H7 (cell line): ENCODE data around the gene TUSC1. TPM values are rescaled to one million over a fixed set of nuclear protein-coding genes. Genes with fewer than 3 reads are reported as not detected.
"Not testable (repeated sequence)": the region's sequence is repeated elsewhere in the genome, so short reads cannot be mapped to it uniquely, and the experiment has no call there.

Experiments used
- DNase-seq: peaks from one replicate; pipeline ENCODE4 v3.0.0; 2012
- H3K27me3 ChIP-seq: 2 replicates; pipeline ENCODE4 v1.6.0; 2011; ENCODE audit warnings: mild to moderate bottlenecking, low read length; ENCODE audit not compliant: control insufficient read depth, insufficient read depth
- H3K36me3 ChIP-seq: replicated peaks from 2 replicates; pipeline ENCODE4 v1.5.1; 2011; ENCODE audit warnings: low read length; ENCODE audit not compliant: control insufficient read depth, insufficient read depth
- H3K4me3 ChIP-seq: 2 replicates; pipeline ENCODE4 v1.5.1; 2011; ENCODE audit warnings: low read depth, mild to moderate bottlenecking, control low read depth, low read length, moderate library complexity; ENCODE audit not compliant: insufficient read depth
- total RNA-seq: library from RNA; depleted of rRNA; stranded (reverse); fragments of >200 nt; shearing (Covaris generic); gene quantifications from 2 replicates; pipeline ENCODE4 v1.2.3, GENCODE V29; 2014; rRNA removed

Gene TUSC1
- total RNA-seq: not detected in 2 replicates

DNA sequence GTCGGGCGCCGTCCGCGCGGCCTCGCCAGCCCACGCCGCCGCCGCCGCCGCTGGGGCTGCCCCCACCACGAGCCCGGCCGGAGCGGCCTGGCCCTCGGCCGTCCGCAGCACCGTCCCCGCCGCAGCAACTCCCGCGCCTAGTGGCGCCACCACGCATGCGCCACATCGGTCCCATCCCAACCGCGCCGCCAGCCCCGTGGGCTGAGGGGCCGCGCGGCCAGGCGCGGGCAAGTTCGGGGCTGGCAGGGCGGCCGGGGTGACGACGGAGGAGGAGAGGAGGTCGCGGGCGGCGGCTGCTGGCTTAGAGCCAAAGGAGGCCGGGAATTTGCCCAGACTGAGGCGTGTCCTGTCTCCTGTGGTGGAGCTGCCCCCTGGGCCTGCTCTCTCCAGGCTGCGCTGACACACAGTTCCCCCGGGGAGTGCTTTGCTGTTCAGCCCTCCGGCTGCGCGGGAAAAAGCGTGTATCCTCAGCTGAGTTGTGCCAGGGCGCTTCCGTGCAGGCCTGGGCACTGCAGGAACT is at the start of gene TUSC1:
Gene TUSC1 (minus strand): TSS at position 298 of the 520 bp plus-strand sequence. CDS start 132 bp downstream, at position 166.
- no peaks in the 10 kb centered on the region for H3K36me3 ChIP-seq
- peak within 1 kb of the TSS; percentile 52; the same call in 1 of the 2 replicates for H3K4me3 ChIP-seq
- DNase-seq: peak; percentile 20
- H3K27me3 ChIP-seq: no peaks in the 10 kb centered on the region

DNA sequence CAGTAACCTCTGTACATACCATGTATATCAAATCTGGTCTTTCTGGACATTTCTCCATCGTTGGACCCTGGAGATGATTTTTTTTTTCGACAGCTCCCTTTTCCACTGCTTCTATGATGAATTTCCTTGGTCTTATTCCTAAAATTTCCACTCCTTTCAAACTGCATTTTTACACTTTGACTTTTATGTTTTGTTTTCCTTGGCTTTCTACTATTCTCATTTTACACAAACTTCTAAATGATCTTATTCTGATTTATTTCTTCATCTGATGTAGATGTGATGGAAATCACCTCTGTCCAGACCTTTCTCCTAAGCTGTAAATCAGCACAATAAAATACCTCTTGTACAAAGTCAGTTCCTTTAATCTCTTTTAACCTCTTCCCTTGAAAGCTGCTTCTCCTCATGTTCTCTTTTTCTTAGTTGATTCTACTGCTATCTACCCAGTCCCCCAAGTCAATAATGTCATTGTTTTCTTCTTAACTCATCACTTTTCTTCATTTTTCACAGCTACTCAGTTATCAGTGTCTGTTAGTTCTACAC is 48.7 kb upstream of the TUSC1 start:
- no peak overlapping the region for H3K4me3 ChIP-seq
- H3K36me3 ChIP-seq: no peaks in the 10 kb centered on the region
- H3K27me3 ChIP-seq: no peaks in the 10 kb centered on the region
- DNase-seq: no peak

- no peak for DNase-seq
- no peaks in the 10 kb centered on the region for H3K36me3 ChIP-seq
- H3K4me3 ChIP-seq: no peak overlapping the region
- H3K27me3 ChIP-seq: no peaks in the 10 kb centered on the region
These were observed 46.2 kb upstream of the TUSC1 start for GRCh38 chr9:25724424-25724823.

GRCh38 chr9:25716220-25716872 is 38.1 kb upstream of the TUSC1 start:
- peak; percentile 59 for DNase-seq
- no peak overlapping the region for H3K4me3 ChIP-seq
- no peaks in the 10 kb centered on the region for H3K36me3 ChIP-seq
- H3K27me3 ChIP-seq: no peaks in the 10 kb centered on the region

GRCh38 chr9:25709941-25710340 is 31.7 kb upstream of the TUSC1 start:
- Histone ChIP-seq H3K4me3 (no peak overlapping the region), H3K36me3 (no peaks in the 10 kb centered on the region), H3K27me3 (no peaks in the 10 kb centered on the region)
- DNase-seq: no peak

- DNase-seq: no peak
- Histone ChIP-seq H3K4me3 (no peak overlapping the region), H3K27me3 (no peaks in the 10 kb centered on the region), H3K36me3 (no peaks in the 10 kb centered on the region)
These were observed 26.6 kb upstream of the TUSC1 start for GRCh38 chr9:25704800-25705199.

DNA sequence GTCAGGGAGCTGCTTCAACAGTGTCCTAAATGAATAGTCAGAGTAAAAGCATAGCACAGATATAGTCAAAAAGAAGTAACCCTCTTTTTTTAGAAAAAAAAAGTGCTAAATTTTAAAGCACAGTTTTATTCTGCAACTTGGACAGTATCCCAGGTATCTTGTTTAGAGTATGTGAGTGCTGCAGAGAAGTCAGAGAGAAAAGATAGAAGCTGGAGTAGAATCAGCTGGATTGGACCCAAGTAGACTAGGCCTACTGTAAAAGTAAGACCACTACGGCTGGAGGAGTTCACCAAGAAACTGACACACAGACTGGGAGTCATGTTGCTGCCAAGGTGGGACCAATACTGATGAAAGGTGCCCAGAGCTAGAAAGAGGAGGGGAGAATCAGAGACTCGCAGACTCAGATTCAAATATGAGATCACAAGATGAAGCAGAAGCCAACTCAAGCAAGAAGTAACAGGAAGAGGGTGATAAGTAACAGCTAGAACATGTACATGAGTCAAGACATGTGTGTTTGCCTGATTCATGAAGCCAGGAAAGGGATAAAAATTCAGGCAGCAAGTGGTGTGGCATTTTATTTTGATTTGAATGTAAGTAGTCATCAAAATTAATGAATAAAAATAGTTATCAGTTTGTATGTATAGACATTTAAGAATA is 25.6 kb upstream of the TUSC1 start:
- Histone ChIP-seq H3K36me3 (no peaks in the 10 kb centered on the region), H3K27me3 (no peaks in the 10 kb centered on the region), H3K4me3 (no peak overlapping the region)
- no peak for DNase-seq

GRCh38 chr9:25702536-25702935 is 24.3 kb upstream of the TUSC1 start:
- H3K27me3 ChIP-seq: no peaks in the 10 kb centered on the region
- no peak for DNase-seq
- H3K36me3 ChIP-seq: no peaks in the 10 kb centered on the region
- H3K4me3 ChIP-seq: no peak overlapping the region

DNA sequence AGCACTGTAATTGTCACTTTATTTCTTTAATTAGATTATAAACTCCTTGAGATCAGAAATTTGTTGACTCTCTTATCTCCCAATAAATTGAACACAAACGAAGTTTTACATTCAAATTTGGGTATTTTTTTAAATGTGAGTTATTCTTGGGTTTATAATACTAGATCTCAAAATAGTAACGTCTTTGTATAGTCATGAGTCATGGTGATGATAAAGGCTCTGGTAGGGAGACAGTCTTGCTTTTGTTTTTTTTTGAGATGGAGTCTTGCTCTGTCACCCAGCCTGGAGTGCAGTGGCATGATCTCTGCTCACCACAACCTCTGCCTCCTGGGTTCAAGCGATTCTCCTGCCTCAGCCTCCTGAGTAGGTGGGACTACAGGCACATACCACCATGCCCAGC is 22.7 kb upstream of the TUSC1 start:
- H3K36me3 ChIP-seq, H3K4me3 ChIP-seq, DNase-seq, H3K27me3 ChIP-seq: not testable (repeated sequence)

DNA sequence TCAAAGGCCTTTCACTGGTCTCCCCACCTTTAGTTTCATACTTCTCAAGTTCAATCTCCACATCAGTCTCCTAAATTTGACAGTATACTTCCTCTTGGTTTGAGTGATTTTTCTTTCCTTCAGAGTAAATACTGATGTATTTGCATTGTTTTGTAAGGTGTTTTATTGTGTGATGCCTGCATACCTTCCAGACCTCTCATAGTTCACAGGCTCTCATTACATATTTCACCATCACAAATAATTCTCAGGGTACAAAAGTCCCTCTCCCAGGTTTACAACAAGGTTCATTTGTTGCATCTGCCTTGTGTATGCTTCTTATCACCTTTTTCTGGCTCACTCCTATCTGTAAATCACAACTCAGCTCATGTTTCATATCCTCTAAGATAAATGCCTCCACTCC is 22.2 kb upstream of the TUSC1 start:
- Histone ChIP-seq H3K36me3 (no peaks in the 10 kb centered on the region), H3K4me3 (no peak overlapping the region), H3K27me3 (no peaks in the 10 kb centered on the region)
- DNase-seq: no peak

DNA sequence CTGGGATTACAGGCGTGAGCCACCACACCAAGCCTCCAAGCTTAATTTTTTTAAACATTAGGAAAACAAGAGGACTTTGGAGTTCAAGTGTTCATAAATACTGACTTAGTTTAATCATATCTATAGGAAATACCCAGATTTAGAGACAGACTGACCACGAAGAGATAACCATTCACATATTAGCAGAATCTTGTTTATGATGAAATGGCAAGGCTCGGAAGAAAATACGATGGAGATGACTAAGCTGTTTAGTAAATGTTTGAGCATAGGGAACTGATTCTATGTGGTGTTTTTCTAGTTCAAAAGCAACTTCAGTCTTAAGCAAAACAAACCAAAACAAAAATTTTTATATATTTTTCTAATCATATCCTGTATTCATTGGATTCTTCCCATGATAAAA is 13.5 kb upstream of the TUSC1 start:
- no peaks in the 10 kb centered on the region for H3K27me3 ChIP-seq
- H3K36me3 ChIP-seq: no peaks in the 10 kb centered on the region
- no peak for DNase-seq
- no peak overlapping the region for H3K4me3 ChIP-seq

GRCh38 chr9:25684321-25684720 is 6.1 kb upstream of the TUSC1 start:
- Histone ChIP-seq H3K4me3 (no peak overlapping the region), H3K27me3 (no peaks in the 10 kb centered on the region), H3K36me3 (no peaks in the 10 kb centered on the region)
- DNase-seq: no peak

GRCh38 chr9:25681266-25681665 is 3.0 kb upstream of the TUSC1 start:
- H3K27me3 ChIP-seq: no peaks in the 10 kb centered on the region
- no peaks in the 10 kb centered on the region for H3K36me3 ChIP-seq
- DNase-seq: no peak
- no peak overlapping the region for H3K4me3 ChIP-seq

- H3K27me3 ChIP-seq: no peaks in the 10 kb centered on the region
- DNase-seq: no peak
- H3K4me3 ChIP-seq: no peak overlapping the region
- no peaks in the 10 kb centered on the region for H3K36me3 ChIP-seq
These were observed 659 bp upstream of the TUSC1 start for GRCh38 chr9:25678846-25679360.
